Activated naive CD4-positive, alpha-beta T cell treated with anti-CD3 and anti-CD28 coated beads, Interleukin-2, amount 50 U/mL, for 24 hours (primary cell): ENCODE results near the gene SIGLEC11.
"Not testable (repeated sequence)": the region's sequence is repeated elsewhere in the genome, so short reads cannot be mapped to it uniquely, and the experiment has no call there.

Experiments used
- H3K27ac Mint-ChIP-seq: one replicate; pipeline ENCODE4 v1.8.0; 2021; ENCODE audit warnings: mild to moderate bottlenecking, mixed read lengths
- H3K27me3 Mint-ChIP-seq: one replicate; pipeline ENCODE4 v1.8.0; 2021; ENCODE audit warnings: mixed read lengths
- H3K36me3 Mint-ChIP-seq: one replicate; pipeline ENCODE4 v1.8.0; 2021; ENCODE audit warnings: mixed read lengths
- H3K4me1 Mint-ChIP-seq: one replicate; pipeline ENCODE4 v1.8.0; 2021; ENCODE audit warnings: mixed read lengths
- H3K4me3 Mint-ChIP-seq: one replicate; pipeline ENCODE4 v1.8.0; 2021; ENCODE audit warnings: mild to moderate bottlenecking, mixed read lengths
- H3K9me3 Mint-ChIP-seq: one replicate; pipeline ENCODE4 v1.8.0; 2021; ENCODE audit warnings: mixed read lengths

SIGLEC11 gene

GRCh38 chr19:49926515-49926914 lies 34.5 kb downstream of the SIGLEC11 start:
- Mint-ChIP-seq H3K27me3 (peaks cover 1% of the 10 kb centered on the region), H3K4me1 (peaks cover 51% of the 10 kb centered on the region), H3K36me3 (peaks cover 22% of the 10 kb centered on the region), H3K9me3 (no peaks in the 10 kb centered on the region), H3K27ac (peak overlapping the region; percentile 30), H3K4me3 (peak overlapping the region; percentile 4)

DNA sequence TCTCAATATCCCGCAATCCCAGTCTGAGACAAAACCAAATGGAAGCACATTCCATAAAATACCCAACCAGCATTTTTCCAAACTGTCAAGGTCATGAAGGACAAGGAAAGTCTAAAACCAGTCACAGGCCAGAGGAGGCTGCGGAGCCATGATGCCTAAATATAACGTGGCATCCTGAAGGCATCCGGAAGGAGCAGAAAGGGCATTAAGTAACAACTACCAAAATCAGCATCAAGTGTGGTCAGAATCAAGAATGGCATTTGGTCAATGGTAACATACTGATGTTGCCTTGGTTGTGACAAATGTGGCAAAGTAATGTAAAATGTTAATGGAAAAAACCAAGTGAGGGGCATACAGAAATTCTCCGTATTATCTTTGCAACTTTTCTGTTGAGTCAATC lies 35.5 kb downstream of the SIGLEC11 start:
- peak overlapping the region; percentile 51 for H3K4me3 Mint-ChIP-seq
- H3K9me3 Mint-ChIP-seq = no peaks in the 10 kb centered on the region
- H3K27me3 Mint-ChIP-seq = peaks cover 1% of the 10 kb centered on the region
- H3K36me3 Mint-ChIP-seq = peaks cover 19% of the 10 kb centered on the region
- peaks cover 47% of the 10 kb centered on the region for H3K4me1 Mint-ChIP-seq
- no peak overlapping the region for H3K27ac Mint-ChIP-seq

GRCh38 chr19:49924881-49925210 lies 36.1 kb downstream of the SIGLEC11 start:
- not testable (repeated sequence) for H3K27ac Mint-ChIP-seq, H3K27me3 Mint-ChIP-seq, H3K4me3 Mint-ChIP-seq, H3K9me3 Mint-ChIP-seq
- Mint-ChIP-seq H3K4me1 (peaks cover 44% of the 10 kb centered on the region), H3K36me3 (peaks cover 15% of the 10 kb centered on the region)

DNA sequence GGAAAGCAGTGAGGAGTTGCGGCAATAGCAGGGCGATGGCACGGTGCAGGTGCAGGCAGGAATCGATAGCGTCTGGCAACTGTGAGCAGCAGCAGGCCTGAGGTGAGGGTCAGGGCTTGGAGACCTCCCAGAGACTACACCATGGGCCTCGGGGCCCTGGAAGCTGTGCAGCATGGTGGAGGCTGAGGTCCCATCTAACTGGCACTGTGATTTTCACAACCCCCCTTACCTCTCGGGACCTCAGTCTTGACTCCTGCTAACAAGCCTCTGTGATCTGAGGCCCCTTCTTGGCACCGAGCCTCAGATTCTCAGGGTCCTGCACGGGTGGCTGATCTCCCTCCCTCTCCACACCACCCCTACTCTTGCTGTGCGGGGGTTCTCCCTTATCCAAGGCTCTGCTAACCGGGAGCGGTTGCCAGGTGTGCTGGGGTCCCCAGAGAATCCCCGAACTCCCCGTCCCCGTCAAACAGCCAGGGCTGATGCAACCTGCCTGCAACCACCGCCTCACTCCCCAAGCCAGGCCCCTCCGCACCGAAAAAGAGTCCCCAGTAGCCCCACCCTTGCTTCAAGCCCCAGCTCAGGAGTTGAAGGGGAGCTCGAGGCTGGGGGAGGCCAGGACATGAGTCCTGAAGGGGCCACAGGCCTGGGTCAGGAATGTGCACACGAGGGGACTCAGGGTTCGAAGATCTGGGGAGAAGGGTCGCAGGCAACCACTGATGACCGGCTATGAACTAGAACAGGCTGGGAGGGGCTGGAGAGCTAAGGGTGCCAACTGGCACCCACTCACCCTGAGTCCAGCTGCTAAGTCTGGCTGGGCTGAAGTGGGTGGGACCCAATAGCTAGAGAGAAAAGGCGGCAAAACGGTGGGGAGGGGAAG lies 36.7 kb downstream of the SIGLEC11 start:
- peaks cover 13% of the 10 kb centered on the region for H3K36me3 Mint-ChIP-seq
- H3K9me3 Mint-ChIP-seq = no peaks in the 10 kb centered on the region
- H3K4me1 Mint-ChIP-seq = peaks cover 48% of the 10 kb centered on the region
- no peaks in the 10 kb centered on the region for H3K27me3 Mint-ChIP-seq
- H3K4me3 Mint-ChIP-seq = no peak overlapping the region
- no peak overlapping the region for H3K27ac Mint-ChIP-seq

DNA sequence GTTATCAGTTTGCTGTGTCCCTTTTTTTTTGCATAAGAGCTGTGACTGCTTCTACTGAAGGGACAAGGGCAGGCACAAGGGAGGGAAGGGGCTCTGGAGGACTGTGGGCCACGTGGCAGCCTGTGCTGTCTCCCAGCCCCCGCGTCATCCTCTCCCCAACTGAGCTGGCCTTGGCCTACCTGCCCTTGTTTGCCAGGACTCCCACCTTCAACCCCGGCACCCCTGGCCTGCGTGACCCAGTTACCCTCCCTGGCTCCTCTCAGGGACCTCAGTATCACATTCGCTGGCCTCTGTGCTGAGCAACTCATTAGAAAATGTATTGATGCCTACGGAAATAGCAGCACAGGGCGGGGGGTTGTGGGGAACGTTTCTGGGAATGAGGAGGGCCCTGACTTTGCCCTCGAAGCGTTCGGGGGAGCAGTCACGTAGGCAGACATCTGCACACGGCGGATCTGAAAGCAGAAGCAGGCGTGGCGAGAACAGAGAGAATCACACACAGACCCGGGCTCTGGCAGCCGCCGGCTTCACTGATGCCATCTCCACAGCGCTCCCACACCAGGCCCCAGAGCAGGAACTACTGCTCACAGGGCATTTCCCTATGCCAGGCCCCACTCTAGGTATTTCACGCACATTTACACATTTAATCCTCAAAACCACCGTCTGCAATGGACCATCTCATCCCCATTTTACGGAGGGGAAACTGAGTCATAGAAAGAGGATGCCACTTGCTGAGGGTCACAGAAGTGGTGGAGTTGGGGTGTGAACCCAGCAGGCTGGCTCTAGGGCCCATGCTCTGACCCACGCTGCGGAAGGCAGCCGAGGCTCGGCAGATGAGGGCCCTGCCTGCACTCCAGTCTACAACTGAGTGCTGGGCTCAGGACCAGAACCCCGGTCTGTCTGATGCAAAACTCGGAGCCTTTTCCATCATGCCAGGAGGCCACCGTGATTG lies 37.6 kb downstream of the SIGLEC11 start:
- peaks cover 51% of the 10 kb centered on the region for H3K4me1 Mint-ChIP-seq
- no peaks in the 10 kb centered on the region for H3K9me3 Mint-ChIP-seq
- H3K4me3 Mint-ChIP-seq = no peak overlapping the region
- no peak overlapping the region for H3K27ac Mint-ChIP-seq
- no peaks in the 10 kb centered on the region for H3K27me3 Mint-ChIP-seq
- H3K36me3 Mint-ChIP-seq = peaks cover 12% of the 10 kb centered on the region

DNA sequence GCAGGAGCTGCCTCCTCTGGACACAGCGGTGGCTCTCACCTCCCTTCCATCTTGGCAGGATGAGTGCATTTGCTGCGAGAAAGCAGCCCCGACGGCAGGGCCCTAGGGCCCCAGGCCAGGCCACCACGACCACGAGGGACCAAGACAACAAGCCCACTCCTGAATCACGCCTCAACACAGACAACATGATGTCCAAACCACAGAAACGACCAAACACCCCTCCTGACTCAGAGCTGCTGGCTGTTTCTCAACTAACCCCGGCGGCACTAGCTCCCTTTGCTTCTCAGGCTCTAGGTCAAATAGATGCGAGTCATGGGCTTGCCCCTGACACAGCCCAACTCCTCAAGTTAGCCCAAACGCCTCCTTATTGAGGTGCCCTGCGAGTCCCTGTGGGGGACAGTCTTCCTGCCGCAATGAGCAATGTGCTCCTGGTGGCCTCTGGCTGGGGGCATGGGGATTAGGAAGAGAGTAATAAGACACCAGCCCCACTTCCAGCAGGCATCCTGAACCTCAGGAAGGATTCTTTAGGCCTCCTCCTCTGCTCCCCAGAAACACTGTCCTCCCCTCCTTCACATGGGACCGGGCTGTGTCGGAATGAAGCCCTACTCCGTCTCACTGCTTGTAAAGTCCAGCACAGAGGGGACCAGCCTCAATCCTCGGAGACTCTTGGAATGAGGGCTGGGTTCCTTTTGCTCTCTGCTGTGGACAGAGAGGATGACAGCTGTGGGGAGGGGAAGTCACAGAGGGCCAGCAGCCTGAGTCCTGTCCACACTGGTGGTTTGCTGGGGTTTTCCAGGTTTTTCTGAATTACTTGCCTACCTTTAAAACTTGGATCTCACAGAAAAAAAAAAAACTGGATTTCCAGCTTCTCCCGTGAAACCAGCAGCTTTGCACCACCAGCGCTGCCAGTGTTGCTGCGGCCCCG lies 38.8 kb downstream of the SIGLEC11 start:
- Mint-ChIP-seq H3K27ac (no peak overlapping the region), H3K27me3 (no peaks in the 10 kb centered on the region), H3K9me3 (no peaks in the 10 kb centered on the region), H3K36me3 (peaks cover 4% of the 10 kb centered on the region), H3K4me1 (peaks cover 45% of the 10 kb centered on the region), H3K4me3 (no peak overlapping the region)

DNA sequence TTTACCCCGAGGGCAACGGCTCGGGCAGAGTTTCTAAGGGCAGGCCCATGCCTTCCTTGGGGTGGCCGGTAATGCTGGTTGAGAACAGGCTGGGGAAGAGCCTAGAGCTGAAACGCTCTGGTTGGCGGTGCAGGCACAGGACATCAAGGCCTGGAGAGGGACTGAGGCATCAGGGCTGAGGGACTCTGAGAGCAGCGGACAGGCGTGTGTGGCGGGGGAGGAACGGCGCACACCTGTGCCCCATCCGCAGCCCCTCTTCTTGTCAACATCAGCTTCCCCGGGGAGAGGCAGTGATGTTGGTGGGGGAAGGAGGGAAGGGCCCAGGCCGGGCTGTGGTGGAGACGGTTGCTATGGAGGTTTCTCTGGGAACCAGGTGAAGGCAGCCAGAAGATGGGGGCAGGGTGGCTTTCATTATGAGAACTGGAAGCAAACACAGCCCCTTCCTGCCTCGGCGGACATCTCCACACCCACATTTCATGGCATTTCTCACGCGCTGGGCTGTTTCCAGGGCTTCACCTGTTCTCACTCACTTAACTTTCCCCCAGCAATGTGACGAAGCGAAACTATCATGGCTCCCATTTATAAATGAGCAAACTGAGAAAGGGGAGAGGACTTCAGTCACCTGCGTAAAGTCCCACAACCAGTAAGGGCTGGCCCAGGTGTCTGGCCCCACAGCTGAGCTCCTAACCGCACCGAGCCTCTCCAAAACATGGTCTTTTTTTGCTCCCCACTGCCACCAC lies 40.2 kb downstream of the SIGLEC11 start:
- Mint-ChIP-seq H3K27me3 (no peaks in the 10 kb centered on the region), H3K4me3 (no peak overlapping the region), H3K4me1 (peaks cover 41% of the 10 kb centered on the region), H3K36me3 (peaks cover 9% of the 10 kb centered on the region), H3K27ac (no peak overlapping the region), H3K9me3 (no peaks in the 10 kb centered on the region)

DNA sequence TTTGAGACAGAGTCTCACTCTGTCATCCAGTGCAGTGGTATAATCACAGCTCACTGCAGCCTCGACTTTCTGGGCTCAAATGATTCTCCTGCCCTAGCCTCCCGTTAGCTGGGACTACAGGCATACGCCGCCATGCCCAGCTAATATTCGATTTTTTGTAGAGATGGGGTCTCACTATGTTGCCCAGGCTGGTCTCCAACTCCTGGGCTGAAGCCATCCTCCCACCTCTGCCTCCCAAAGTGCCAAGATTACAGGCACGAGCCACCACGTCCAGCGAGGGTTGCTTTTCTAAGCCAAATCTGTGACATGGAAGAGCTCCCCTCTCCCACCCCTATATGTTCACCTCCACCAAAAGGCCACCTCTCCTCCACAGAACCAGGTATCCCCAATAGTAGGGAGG lies 42.9 kb downstream of the SIGLEC11 start:
- H3K9me3 Mint-ChIP-seq = no peaks in the 10 kb centered on the region
- no peaks in the 10 kb centered on the region for H3K27me3 Mint-ChIP-seq
- peaks cover 9% of the 10 kb centered on the region for H3K36me3 Mint-ChIP-seq
- H3K27ac Mint-ChIP-seq = peak overlapping the region; percentile 30
- no peak overlapping the region for H3K4me3 Mint-ChIP-seq
- H3K4me1 Mint-ChIP-seq = peaks cover 38% of the 10 kb centered on the region

DNA sequence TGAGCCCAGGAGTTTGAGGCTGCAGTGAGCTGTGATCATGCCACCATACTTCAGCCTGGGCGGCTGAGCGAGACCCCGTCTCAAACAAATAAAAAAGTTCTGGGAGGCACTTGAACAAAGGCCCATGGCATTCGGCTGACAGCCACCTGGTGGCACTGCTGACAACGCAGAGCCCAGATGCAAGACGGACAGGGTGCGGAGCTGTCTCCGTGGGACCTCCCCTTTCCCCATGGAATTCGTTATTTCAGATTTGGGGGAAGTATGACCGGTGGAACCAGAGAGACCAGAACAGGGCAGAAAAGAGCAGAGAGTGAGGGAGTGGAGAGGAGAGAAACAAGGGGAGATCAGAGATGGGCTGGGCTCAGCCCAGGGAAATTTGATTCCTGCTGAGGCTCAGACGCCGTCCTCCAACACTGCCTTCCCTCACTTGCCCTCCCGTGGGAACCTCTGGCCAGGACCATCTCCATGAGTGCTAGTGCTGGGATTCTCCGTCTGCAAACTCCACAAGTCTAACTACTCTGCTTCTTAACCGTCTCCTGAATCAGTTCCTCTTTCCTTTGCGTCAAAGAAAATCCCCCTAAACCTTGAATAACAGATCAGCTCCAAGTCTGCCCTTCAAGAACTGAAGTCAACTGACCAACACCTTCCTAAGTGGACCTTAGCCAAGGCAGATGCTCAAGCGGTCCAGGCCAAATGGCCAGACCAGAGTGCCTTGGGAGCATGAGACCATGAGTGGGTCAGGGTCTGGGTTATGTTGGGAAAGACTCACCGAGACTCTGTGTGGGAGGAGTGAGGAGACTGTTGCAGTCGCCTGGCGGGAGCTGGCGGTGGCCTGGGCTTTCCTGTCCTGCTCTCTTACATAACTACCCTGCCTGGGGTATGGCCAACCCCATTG lies 43.9 kb downstream of the SIGLEC11 start:
- peaks cover 43% of the 10 kb centered on the region for H3K4me1 Mint-ChIP-seq
- no peaks in the 10 kb centered on the region for H3K27me3 Mint-ChIP-seq
- peaks cover 11% of the 10 kb centered on the region for H3K36me3 Mint-ChIP-seq
- no peak overlapping the region for H3K4me3 Mint-ChIP-seq
- H3K9me3 Mint-ChIP-seq = no peaks in the 10 kb centered on the region
- peak overlapping the region; percentile 80 for H3K27ac Mint-ChIP-seq

DNA sequence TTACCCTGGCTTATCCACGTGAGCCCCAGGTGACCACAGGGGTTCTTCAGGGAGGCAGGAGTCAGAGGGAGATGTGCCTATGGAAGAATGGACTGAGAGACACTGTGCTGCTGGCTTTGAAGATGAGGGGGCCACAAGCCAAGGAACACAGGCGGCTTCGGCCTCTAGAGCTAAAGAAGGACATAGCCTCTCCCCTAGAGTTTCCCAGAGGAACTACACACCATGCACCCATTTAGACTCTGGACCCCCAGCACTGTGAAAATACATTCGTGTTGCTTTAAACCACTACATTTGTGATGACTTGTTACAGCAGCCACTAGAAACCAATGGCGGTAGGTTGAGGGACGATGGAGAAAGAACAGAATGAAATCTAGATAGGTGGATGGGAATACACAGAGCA lies 45.7 kb downstream of the SIGLEC11 start:
- Mint-ChIP-seq H3K36me3 (peaks cover 11% of the 10 kb centered on the region), H3K9me3 (no peaks in the 10 kb centered on the region), H3K4me1 (peaks cover 41% of the 10 kb centered on the region), H3K27ac (no peak overlapping the region), H3K27me3 (no peaks in the 10 kb centered on the region), H3K4me3 (no peak overlapping the region)

DNA sequence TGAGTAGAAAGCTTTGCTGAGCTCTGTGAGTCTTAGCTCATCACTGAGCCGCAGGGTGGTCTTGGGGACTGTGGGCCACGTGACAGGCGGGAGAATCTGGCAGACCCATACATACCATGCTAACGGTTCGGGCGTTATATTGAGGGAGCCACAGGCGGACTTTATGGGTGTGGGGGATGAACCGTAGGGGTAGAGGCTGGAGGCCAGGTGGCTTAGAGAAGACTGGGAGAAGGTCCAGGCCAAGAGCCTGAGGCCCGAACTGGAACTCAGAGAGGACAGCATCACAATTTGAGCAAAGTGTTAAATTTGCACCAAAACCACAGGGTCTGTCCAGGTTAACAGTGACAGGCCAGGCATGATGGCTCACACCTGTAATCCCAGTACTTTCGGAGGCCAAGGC lies 47.3 kb downstream of the SIGLEC11 start:
- H3K4me3 Mint-ChIP-seq = no peak overlapping the region
- no peaks in the 10 kb centered on the region for H3K9me3 Mint-ChIP-seq
- H3K4me1 Mint-ChIP-seq = peaks cover 35% of the 10 kb centered on the region
- H3K36me3 Mint-ChIP-seq = peaks cover 11% of the 10 kb centered on the region
- no peaks in the 10 kb centered on the region for H3K27me3 Mint-ChIP-seq
- no peak overlapping the region for H3K27ac Mint-ChIP-seq

DNA sequence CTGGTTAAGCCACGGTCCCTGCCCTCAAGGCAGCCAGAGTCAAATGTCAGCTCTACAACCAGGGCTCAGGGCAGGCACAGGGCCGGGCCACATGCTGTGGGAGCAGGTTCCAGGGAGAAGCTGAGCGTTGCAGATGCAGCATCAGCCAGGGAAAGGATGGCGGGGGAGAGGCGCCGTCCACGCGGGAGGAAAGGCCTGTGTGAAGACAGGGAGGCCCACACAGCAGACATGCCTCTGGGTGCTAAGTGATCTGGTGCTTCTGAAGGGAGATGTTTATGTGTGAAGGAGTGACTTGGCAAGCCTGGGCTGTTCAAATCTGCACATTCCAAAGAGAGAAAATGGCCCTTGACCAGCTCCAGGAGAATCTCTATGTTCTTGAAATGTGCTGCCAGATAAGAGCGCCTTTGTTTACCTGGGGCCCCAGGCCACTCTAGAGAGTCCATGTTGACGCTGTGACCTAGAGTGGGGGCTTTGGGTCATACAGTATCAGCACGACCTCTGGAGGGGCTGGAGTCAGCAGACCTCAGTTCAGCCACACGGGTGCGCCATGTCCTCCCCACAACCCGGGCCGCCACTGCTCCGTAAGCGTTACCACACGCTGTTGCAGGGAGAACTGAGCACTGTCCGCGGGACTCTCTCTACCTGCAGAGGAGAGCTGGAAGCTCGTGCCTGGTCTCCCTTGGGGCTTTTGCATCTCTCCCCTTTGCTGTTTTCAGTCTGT lies 47.8 kb downstream of the SIGLEC11 start:
- peaks cover 11% of the 10 kb centered on the region for H3K36me3 Mint-ChIP-seq

GRCh38 chr19:49911381-49912145 lies 49.4 kb downstream of the SIGLEC11 start:
- no peaks in the 10 kb centered on the region for H3K27me3 Mint-ChIP-seq
- no peak overlapping the region for H3K4me3 Mint-ChIP-seq
- peaks cover 27% of the 10 kb centered on the region for H3K4me1 Mint-ChIP-seq
- H3K9me3 Mint-ChIP-seq = no peaks in the 10 kb centered on the region
- H3K27ac Mint-ChIP-seq = peak overlapping the region; percentile 33
- H3K36me3 Mint-ChIP-seq = peaks cover 7% of the 10 kb centered on the region

More for the DNA sequence above, 47.8 kb downstream of the SIGLEC11 start:
- peaks cover 30% of the 10 kb centered on the region for H3K4me1 Mint-ChIP-seq
- H3K4me3 Mint-ChIP-seq = peak overlapping the region; percentile 19
- H3K9me3 Mint-ChIP-seq = no peaks in the 10 kb centered on the region
- peak overlapping the region; percentile 35 for H3K27ac Mint-ChIP-seq
- H3K27me3 Mint-ChIP-seq = no peaks in the 10 kb centered on the region
